HG03520 (cell line): ENCODE data around the gene XYLB.
"Not testable (repeated sequence)": the region's sequence is repeated elsewhere in the genome, so short reads cannot be mapped to it uniquely, and the experiment has no call there.

Source experiments
- ATAC-seq: cut with Tn5 transposase; IDR thresholded peaks from one replicate; pipeline ENCODE4 v1.9.1; 2021; ENCODE audit warnings: mild to moderate bottlenecking, moderate library complexity; ENCODE audit not compliant: unreplicated experiment

The XYLB gene

GRCh38 chr3:38320638-38321037 lies 25.9 kb upstream of the XYLB start:
- not testable (repeated sequence) for ATAC-seq

- no peak for ATAC-seq
These were observed 23.5 kb upstream of the XYLB start for GRCh38 chr3:38323060-38323459.

- no peak for ATAC-seq
These were observed 21.3 kb upstream of the XYLB start for GRCh38 chr3:38325256-38325655.

- ATAC-seq = no peak
These were observed 19.1 kb upstream of the XYLB start for GRCh38 chr3:38327335-38328009.

- ATAC-seq = no peak
These were observed 15.1 kb upstream of the XYLB start for GRCh38 chr3:38331257-38332022.

GRCh38 chr3:38332201-38332600 lies 14.4 kb upstream of the XYLB start:
- ATAC-seq = no peak

GRCh38 chr3:38334142-38335055 lies 12.2 kb upstream of the XYLB start:
- ATAC-seq = no peak

GRCh38 chr3:38335263-38335662 lies 11.3 kb upstream of the XYLB start:
- ATAC-seq = no peak

GRCh38 chr3:38337703-38338102 lies 8.9 kb upstream of the XYLB start:
- ATAC-seq = no peak

GRCh38 chr3:38343797-38344594 lies 2.6 kb upstream of the XYLB start:
- no peak for ATAC-seq

GRCh38 chr3:38345879-38346586 lies 552 bp upstream of the XYLB start:
- no peak for ATAC-seq

- no peak for ATAC-seq
These were observed 1.0 kb downstream of the XYLB start for GRCh38 chr3:38347421-38348200.

- ATAC-seq = no peak
These were observed 2.3 kb downstream of the XYLB start for GRCh38 chr3:38348903-38349302.

- ATAC-seq = no peak
These were observed 3.2 kb downstream of the XYLB start for GRCh38 chr3:38349684-38350359.

- no peak for ATAC-seq
These were observed 6.6 kb downstream of the XYLB start for GRCh38 chr3:38353151-38353550.

- no peak for ATAC-seq
These were observed 8.2 kb downstream of the XYLB start for GRCh38 chr3:38354588-38355330.

GRCh38 chr3:38359038-38359437 lies 12.5 kb downstream of the XYLB start:
- no peak for ATAC-seq

GRCh38 chr3:38360345-38360744 lies 13.8 kb downstream of the XYLB start:
- ATAC-seq = no peak
